GM19455 (cell line): ENCODE measurements around the gene LARGE1.

Experiments used
- ATAC-seq: cut with Tn5 transposase; IDR thresholded peaks from one replicate; pipeline ENCODE4 v1.9.1; 2021; ENCODE audit not compliant: unreplicated experiment

The LARGE1 gene

GRCh38 chr22:33739516-33739915 is 180.8 kb downstream of the LARGE1 start:
- no peak for ATAC-seq

GRCh38 chr22:33737662-33738061 is 182.6 kb downstream of the LARGE1 start:
- no peak for ATAC-seq

GRCh38 chr22:33735978-33736377 is 184.3 kb downstream of the LARGE1 start:
- no peak for ATAC-seq

GRCh38 chr22:33728847-33729246 is 191.4 kb downstream of the LARGE1 start:
- no peak for ATAC-seq

- ATAC-seq: no peak
Measured at GRCh38 chr22:33726294-33726734, 194.0 kb downstream of the LARGE1 start.

GRCh38 chr22:33723915-33724314 is 196.4 kb downstream of the LARGE1 start:
- ATAC-seq: no peak

- no peak for ATAC-seq
Measured at GRCh38 chr22:33722816-33723215, 197.5 kb downstream of the LARGE1 start.

GRCh38 chr22:33720166-33720878 is 200.0 kb downstream of the LARGE1 start:
- no peak for ATAC-seq

GRCh38 chr22:33717694-33718396 is 202.4 kb downstream of the LARGE1 start:
- ATAC-seq: no peak

GRCh38 chr22:33715237-33715985 is 204.9 kb downstream of the LARGE1 start:
- no peak for ATAC-seq

- ATAC-seq: no peak
Measured at GRCh38 chr22:33710326-33710725, 209.9 kb downstream of the LARGE1 start.

- no peak for ATAC-seq
Measured at GRCh38 chr22:33707581-33707980, 212.7 kb downstream of the LARGE1 start.

- ATAC-seq: no peak
Measured at GRCh38 chr22:33706100-33706499, 214.2 kb downstream of the LARGE1 start.

- ATAC-seq: no peak
Measured at GRCh38 chr22:33699176-33699575, 221.1 kb downstream of the LARGE1 start.

GRCh38 chr22:33697640-33698039 is 222.6 kb downstream of the LARGE1 start:
- ATAC-seq: no peak

GRCh38 chr22:33691057-33691630 is 229.1 kb downstream of the LARGE1 start:
- ATAC-seq: no peak

- ATAC-seq: no peak
Measured at GRCh38 chr22:33688903-33689302, 231.4 kb downstream of the LARGE1 start.

GRCh38 chr22:33687464-33687863 is 232.8 kb downstream of the LARGE1 start:
- ATAC-seq: no peak

GRCh38 chr22:33684087-33684486 is 236.2 kb downstream of the LARGE1 start:
- no peak for ATAC-seq

- no peak for ATAC-seq
Measured at GRCh38 chr22:33682927-33683326, 237.3 kb downstream of the LARGE1 start.

- no peak for ATAC-seq
Measured at GRCh38 chr22:33680632-33681031, 239.6 kb downstream of the LARGE1 start.
